ENCODE data around the gene CHI3L1.

Gene CHI3L1

GRCh38 chr1:203135636-203136305 lies 50.7 kb downstream of the CHI3L1 start:
- no peak for DNase-seq (ENCODE audit: low read depth in 2 of 3, low spot score in 1 of 3)

- no peak for DNase-seq (ENCODE audit: low read depth in 2 of 3, low spot score in 1 of 3)
These were observed 52.4 kb downstream of the CHI3L1 start for GRCh38 chr1:203133970-203134725.

- no peak for DNase-seq (ENCODE audit: low read depth in 2 of 3, low spot score in 1 of 3)
These were observed 54.8 kb downstream of the CHI3L1 start for GRCh38 chr1:203131548-203132200.

- no peak for DNase-seq (ENCODE audit: low read depth in 2 of 3, low spot score in 1 of 3)
These were observed 56.0 kb downstream of the CHI3L1 start for GRCh38 chr1:203130358-203130985.

- no peak for DNase-seq (ENCODE audit: low read depth in 2 of 3, low spot score in 1 of 3)
These were observed 56.8 kb downstream of the CHI3L1 start for GRCh38 chr1:203129501-203130231.
